Measurements from ENCODE around the gene RFX4.

Gene RFX4

GRCh38 chr12:106736051-106736957 is 153.5 kb downstream of the RFX4 start:
- DNase-seq: no peak

GRCh38 chr12:106739318-106739717 is 156.5 kb downstream of the RFX4 start:
- DNase-seq: no peak

- DNase-seq: no peak
Measured at GRCh38 chr12:106739815-106740530, 157.2 kb downstream of the RFX4 start.

- no peak for DNase-seq
Measured at GRCh38 chr12:106740818-106741217, 158.0 kb downstream of the RFX4 start.

- no peak for DNase-seq
Measured at GRCh38 chr12:106741247-106741646, 158.4 kb downstream of the RFX4 start.

GRCh38 chr12:106743270-106743988 is 160.6 kb downstream of the RFX4 start:
- DNase-seq: no peak

- no peak for DNase-seq
Measured at GRCh38 chr12:106744600-106744999, 161.8 kb downstream of the RFX4 start.

GRCh38 chr12:106745181-106745745 is 162.5 kb downstream of the RFX4 start:
- no peak for DNase-seq

- DNase-seq: no peak
Measured at GRCh38 chr12:106747973-106748436, 165.2 kb downstream of the RFX4 start.

- no peak for DNase-seq
Measured at GRCh38 chr12:106750524-106750923, 167.7 kb downstream of the RFX4 start.

GRCh38 chr12:106753526-106753925 is 170.7 kb downstream of the RFX4 start:
- DNase-seq: peak; percentile 79

- DNase-seq: no peak
Measured at GRCh38 chr12:106754331-106754730, 171.5 kb downstream of the RFX4 start.

- DNase-seq: no peak
Measured at GRCh38 chr12:106757623-106758348, 175.0 kb downstream of the RFX4 start.

GRCh38 chr12:106758349-106759110 is 175.7 kb downstream of the RFX4 start:
- DNase-seq: no peak

- DNase-seq: no peak
Measured at GRCh38 chr12:106759526-106760183, 176.9 kb downstream of the RFX4 start.

GRCh38 chr12:106760184-106760531 is 177.4 kb downstream of the RFX4 start:
- no peak for DNase-seq

GRCh38 chr12:106764220-106764619 is 181.4 kb downstream of the RFX4 start:
- DNase-seq: no peak

GRCh38 chr12:106764738-106765137 is 181.9 kb downstream of the RFX4 start:
- DNase-seq: no peak

GRCh38 chr12:106766393-106766826 is 183.6 kb downstream of the RFX4 start:
- peak; percentile 37 for DNase-seq

GRCh38 chr12:106767206-106767605 is 184.4 kb downstream of the RFX4 start:
- no peak for DNase-seq

All from stimulated activated CD8-positive, alpha-beta memory T cell treated with anti-CD3 and anti-CD28 coated beads, Interleukin-4, amount 100 ng/mL, for 48 hours (primary cell).